HepG2 (cell line): ENCODE data around the gene NDE1. TPM values are rescaled to one million over a fixed set of nuclear protein-coding genes. Genes with fewer than 3 reads are reported as not detected.

Experiments used
- CREB1 ChIP-seq, 2 experiments: fragments of 450-650 bp in 1 of 2; IDR thresholded peaks; 2 replicates each; pipeline ENCODE4 v1.6.1; 2016 to 2017; ENCODE audit warnings: control low read depth in 1 of 2, mild to moderate bottlenecking in 1 of 2, missing compliant biosample characterization in 1 of 2, missing genetic modification characterization in 1 of 2
- EHMT2 ChIP-seq: fragments of 200-600 bp; sonication (generic); IDR thresholded peaks from 2 replicates; pipeline ENCODE4 v1.7.0; 2017; ENCODE audit warnings: antibody characterized with exemption, low read depth, low read length, borderline replicate concordance
- HIVEP1 ChIP-seq: sonication (generic); formaldehyde crosslinking; IDR thresholded peaks from 2 replicates; pipeline ENCODE4 v1.4.0; 2020; ENCODE audit warnings: mild to moderate bottlenecking, missing genetic modification reagents
- JUN ChIP-seq: sonication (generic); formaldehyde crosslinking; IDR thresholded peaks from 2 replicates; pipeline ENCODE4 v1.4.0; 2020; ENCODE audit warnings: mild to moderate bottlenecking, missing genetic modification reagents
- MATR3 ChIP-seq: sonication (generic); formaldehyde crosslinking; IDR thresholded peaks from 2 replicates; pipeline ENCODE4 v1.4.0; 2020; ENCODE audit warnings: missing genetic modification reagents
- SALL1 ChIP-seq: sonication (generic); formaldehyde crosslinking; IDR thresholded peaks from 2 replicates; pipeline ENCODE4 v1.8.0; 2022; ENCODE audit warnings: mild to moderate bottlenecking, missing genetic modification reagents
- ZFY ChIP-seq: sonication (generic); formaldehyde crosslinking; IDR thresholded peaks from 2 replicates; pipeline ENCODE4 v1.4.0; 2020; ENCODE audit warnings: missing genetic modification reagents
- ZNF484 ChIP-seq: sonication (generic); formaldehyde crosslinking; IDR thresholded peaks from 2 replicates; pipeline ENCODE4 v1.5.1; 2020; ENCODE audit warnings: mild to moderate bottlenecking, low read depth, missing genetic modification reagents, borderline replicate concordance
- ZSCAN9 ChIP-seq: IDR thresholded peaks from 2 replicates; pipeline ENCODE4 v1.6.1; 2016; ENCODE audit warnings: borderline replicate concordance
- polyA plus RNA-seq, 8 experiments: library from polyadenylated mRNA; depleted of rRNA in 3 of 8; stranded (reverse) in 7 of 8; unstranded in 1 of 8; fragments of >200 nt; fragmentation: Illumina TruSeq in 4 of 8; extraction: Trizol in 4 of 8; gene quantifications; 2 replicates each; pipeline versions ENCODE4 v1.2.1 to v1.2.3, GENCODE V29; 2011 to 2016; ENCODE audit warnings: low read depth in 4 of 8, missing spikeins in 1 of 8, mixed read lengths in 1 of 8; ENCODE audit not compliant: insufficient read depth in 1 of 8
- total RNA-seq, 5 experiments: library from RNA; depleted of rRNA; stranded (reverse); fragments of >200 nt; fragmentation: Illumina TruSeq; extraction: Trizol; gene quantifications; 2 replicates each; pipeline ENCODE4 v1.2.3, GENCODE V29; 2016; ENCODE audit warnings: low read depth in 1 of 5
- TF ChIP-seq, protein P1 (sequence below): sonication (generic); formaldehyde crosslinking; IDR thresholded peaks from 2 replicates; pipeline ENCODE4 v1.5.0; 2020; ENCODE audit warnings: mild to moderate bottlenecking, missing genetic modification reagents
- TF ChIP-seq, protein P2 (sequence below): sonication (generic); formaldehyde crosslinking; IDR thresholded peaks from 2 replicates; pipeline ENCODE4 v1.5.1; 2020; ENCODE audit warnings: mild to moderate bottlenecking, missing genetic modification reagents
- TF ChIP-seq, protein P3 (sequence below): sonication (generic); formaldehyde crosslinking; IDR thresholded peaks from 2 replicates; pipeline ENCODE4 v1.4.0; 2020; ENCODE audit warnings: mild to moderate bottlenecking, missing genetic modification reagents, borderline replicate concordance
- TF ChIP-seq, protein P4 (sequence below): sonication (generic); formaldehyde crosslinking; IDR thresholded peaks from 2 replicates; pipeline ENCODE4 v1.4.0; 2020; ENCODE audit warnings: missing genetic modification reagents
- TF ChIP-seq, protein P5 (sequence below): IDR thresholded peaks from 2 replicates; pipeline ENCODE4 v1.6.1; 2016; ENCODE audit warnings: low read depth

Gene NDE1
- total and polyA plus RNA-seq, 2 of the 13 experiments (the other 11 are each of a cell fraction or from before 2014, with no cell fraction given) = 40.9 to 72.5 TPM

DNA sequence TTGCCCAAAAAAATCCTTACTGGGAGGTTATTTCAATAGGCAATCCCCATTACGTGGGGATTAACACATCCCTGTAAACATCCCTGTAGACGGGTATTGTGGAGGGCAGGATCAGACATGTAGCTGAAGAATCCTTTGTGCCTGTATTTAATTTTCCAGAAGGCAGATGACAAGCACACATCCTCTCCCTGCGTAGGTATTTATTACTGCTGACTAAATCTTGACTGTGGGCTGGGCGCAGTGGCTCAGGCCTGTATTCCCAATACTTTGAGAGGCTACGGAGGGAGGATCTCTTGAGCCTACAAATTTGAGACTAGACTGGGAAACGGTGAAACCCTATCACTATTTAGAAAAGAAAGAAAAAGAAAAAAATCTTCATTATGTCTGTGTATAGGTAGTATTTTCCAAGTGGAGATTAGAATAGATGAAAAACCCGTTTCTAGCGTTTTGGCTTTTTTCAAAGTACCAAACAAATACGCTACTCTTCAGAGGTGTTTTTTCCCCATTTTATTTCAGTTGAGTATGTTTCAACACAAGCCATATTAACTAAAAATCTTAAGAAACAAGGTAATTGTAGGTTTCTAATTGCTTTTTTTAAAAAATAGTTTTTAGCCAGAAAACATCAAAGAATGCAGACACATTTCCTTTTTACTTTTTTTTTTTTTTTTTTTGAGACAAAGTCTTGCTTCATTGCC lies 5.6 kb upstream of the NDE1 start (continued):
- TF ChIP-seq, protein P1, sequence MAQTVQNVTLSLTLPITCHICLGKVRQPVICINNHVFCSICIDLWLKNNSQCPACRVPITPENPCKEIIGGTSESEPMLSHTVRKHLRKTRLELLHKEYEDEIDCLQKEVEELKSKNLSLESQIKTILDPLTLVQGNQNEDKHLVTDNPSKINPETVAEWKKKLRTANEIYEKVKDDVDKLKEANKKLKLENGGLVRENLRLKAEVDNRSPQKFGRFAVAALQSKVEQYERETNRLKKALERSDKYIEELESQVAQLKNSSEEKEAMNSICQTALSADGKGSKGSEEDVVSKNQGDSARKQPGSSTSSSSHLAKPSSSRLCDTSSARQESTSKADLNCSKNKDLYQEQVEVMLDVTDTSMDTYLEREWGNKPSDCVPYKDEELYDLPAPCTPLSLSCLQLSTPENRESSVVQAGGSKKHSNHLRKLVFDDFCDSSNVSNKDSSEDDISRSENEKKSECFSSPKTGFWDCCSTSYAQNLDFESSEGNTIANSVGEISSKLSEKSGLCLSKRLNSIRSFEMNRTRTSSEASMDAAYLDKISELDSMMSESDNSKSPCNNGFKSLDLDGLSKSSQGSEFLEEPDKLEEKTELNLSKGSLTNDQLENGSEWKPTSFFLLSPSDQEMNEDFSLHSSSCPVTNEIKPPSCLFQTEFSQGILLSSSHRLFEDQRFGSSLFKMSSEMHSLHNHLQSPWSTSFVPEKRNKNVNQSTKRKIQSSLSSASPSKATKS (CRISPR knock-in tag) = no peak
- TF ChIP-seq, protein P2, sequence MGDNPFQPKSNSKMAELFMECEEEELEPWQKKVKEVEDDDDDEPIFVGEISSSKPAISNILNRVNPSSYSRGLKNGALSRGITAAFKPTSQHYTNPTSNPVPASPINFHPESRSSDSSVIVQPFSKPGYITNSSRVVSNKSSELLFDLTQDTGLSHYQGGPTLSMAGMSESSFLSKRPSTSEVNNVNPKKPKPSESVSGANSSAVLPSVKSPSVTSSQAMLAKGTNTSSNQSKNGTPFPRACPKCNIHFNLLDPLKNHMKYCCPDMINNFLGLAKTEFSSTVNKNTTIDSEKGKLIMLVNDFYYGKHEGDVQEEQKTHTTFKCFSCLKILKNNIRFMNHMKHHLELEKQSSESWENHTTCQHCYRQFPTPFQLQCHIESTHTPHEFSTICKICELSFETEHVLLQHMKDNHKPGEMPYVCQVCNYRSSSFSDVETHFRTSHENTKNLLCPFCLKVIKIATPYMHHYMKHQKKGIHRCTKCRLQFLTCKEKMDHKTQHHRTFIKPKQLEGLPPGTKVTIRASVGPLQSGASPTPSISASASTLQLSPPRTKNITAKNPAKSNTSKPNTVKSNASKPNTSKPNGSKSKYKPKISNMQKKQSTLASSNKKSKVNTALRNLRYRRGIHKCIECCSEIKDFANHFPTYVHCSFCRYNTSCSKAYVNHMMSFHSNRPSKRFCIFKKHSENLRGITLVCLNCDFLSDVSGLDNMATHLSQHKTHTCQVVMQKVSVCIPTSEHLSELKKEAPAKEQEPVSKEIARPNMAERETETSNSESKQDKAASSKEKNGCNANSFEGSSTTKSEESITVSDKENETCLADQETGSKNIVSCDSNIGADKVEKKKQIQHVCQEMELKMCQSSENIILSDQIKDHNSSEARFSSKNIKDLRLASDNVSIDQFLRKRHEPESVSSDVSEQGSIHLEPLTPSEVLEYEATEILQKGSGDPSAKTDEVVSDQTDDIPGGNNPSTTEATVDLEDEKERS (CRISPR knock-in tag) = no peak
- TF ChIP-seq MATR3 (CRISPR knock-in tag) = no peak
- TF ChIP-seq ZFY (CRISPR knock-in tag) = peak; percentile 73
- TF ChIP-seq JUN = no peak
- TF ChIP-seq, protein P3, sequence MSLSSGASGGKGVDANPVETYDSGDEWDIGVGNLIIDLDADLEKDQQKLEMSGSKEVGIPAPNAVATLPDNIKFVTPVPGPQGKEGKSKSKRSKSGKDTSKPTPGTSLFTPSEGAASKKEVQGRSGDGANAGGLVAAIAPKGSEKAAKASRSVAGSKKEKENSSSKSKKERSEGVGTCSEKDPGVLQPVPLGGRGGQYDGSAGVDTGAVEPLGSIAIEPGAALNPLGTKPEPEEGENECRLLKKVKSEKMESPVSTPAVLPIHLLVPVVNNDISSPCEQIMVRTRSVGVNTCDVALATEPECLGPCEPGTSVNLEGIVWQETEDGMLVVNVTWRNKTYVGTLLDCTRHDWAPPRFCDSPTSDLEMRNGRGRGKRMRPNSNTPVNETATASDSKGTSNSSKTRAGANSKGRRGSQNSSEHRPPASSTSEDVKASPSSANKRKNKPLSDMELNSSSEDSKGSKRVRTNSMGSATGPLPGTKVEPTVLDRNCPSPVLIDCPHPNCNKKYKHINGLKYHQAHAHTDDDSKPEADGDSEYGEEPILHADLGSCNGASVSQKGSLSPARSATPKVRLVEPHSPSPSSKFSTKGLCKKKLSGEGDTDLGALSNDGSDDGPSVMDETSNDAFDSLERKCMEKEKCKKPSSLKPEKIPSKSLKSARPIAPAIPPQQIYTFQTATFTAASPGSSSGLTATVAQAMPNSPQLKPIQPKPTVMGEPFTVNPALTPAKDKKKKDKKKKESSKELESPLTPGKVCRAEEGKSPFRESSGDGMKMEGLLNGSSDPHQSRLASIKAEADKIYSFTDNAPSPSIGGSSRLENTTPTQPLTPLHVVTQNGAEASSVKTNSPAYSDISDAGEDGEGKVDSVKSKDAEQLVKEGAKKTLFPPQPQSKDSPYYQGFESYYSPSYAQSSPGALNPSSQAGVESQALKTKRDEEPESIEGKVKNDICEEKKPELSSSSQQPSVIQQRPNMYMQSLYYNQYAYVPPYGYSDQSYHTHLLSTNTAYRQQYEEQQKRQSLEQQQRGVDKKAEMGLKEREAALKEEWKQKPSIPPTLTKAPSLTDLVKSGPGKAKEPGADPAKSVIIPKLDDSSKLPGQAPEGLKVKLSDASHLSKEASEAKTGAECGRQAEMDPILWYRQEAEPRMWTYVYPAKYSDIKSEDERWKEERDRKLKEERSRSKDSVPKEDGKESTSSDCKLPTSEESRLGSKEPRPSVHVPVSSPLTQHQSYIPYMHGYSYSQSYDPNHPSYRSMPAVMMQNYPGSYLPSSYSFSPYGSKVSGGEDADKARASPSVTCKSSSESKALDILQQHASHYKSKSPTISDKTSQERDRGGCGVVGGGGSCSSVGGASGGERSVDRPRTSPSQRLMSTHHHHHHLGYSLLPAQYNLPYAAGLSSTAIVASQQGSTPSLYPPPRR (CRISPR knock-in tag) = no peak
- no peak for TF ChIP-seq EHMT2
- TF ChIP-seq, protein P4, sequence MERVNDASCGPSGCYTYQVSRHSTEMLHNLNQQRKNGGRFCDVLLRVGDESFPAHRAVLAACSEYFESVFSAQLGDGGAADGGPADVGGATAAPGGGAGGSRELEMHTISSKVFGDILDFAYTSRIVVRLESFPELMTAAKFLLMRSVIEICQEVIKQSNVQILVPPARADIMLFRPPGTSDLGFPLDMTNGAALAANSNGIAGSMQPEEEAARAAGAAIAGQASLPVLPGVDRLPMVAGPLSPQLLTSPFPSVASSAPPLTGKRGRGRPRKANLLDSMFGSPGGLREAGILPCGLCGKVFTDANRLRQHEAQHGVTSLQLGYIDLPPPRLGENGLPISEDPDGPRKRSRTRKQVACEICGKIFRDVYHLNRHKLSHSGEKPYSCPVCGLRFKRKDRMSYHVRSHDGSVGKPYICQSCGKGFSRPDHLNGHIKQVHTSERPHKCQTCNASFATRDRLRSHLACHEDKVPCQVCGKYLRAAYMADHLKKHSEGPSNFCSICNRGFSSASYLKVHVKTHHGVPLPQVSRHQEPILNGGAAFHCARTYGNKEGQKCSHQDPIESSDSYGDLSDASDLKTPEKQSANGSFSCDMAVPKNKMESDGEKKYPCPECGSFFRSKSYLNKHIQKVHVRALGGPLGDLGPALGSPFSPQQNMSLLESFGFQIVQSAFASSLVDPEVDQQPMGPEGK (CRISPR knock-in tag) = peak; percentile 37; the same call in 1 of the 2 replicates
- TF ChIP-seq, protein P5, sequence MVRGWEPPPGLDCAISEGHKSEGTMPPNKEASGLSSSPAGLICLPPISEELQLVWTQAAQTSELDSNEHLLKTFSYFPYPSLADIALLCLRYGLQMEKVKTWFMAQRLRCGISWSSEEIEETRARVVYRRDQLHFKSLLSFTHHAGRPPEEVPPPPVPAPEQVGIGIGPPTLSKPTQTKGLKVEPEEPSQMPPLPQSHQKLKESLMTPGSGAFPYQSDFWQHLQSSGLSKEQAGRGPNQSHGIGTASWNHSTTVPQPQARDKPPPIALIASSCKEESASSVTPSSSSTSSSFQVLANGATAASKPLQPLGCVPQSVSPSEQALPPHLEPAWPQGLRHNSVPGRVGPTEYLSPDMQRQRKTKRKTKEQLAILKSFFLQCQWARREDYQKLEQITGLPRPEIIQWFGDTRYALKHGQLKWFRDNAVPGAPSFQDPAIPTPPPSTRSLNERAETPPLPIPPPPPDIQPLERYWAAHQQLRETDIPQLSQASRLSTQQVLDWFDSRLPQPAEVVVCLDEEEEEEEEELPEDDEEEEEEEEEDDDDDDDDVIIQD (CRISPR knock-in tag) = peak; percentile 77
- TF ChIP-seq ZNF484 (CRISPR knock-in tag) = no peak
- peak; percentile 11; the same call in 1 of the 2 replicates for TF ChIP-seq SALL1 (CRISPR knock-in tag)
- TF ChIP-seq CREB1 (IDR thresholded peaks at IDR 0.05) = 0 out of 2 replicates have a peak, but pooled peaks have one; percentile 16
- peak; percentile 72 for TF ChIP-seq CREB1 (CRISPR knock-in tag; IDR thresholded peaks at IDR 0.05)
- TF ChIP-seq HIVEP1 (CRISPR knock-in tag) = no peak
- peak; percentile 77 for TF ChIP-seq ZSCAN9 (CRISPR knock-in tag)
